ENCODE results near the gene RGS3.
"Not testable (repeated sequence)": the region's sequence is repeated elsewhere in the genome, so short reads cannot be mapped to it uniquely, and the experiment has no call there.

RGS3 gene

GRCh38 chr9:113634596-113635515, 171.3 kb downstream of the RGS3 start:
- no peak for DNase-seq (ENCODE audit: low read depth)
- TF ChIP-seq CTCF (conservative IDR thresholded peaks at IDR 0.05; ENCODE audit: control insufficient read depth, insufficient read depth, low read depth, low read length) = no peak

GRCh38 chr9:113635586-113635985, 172.1 kb downstream of the RGS3 start:
- no peak overlapping the region for H3K4me3 ChIP-seq (ENCODE audit: control insufficient read depth, low read depth, low read length)
- no peak for TF ChIP-seq CTCF (conservative IDR thresholded peaks at IDR 0.05; ENCODE audit: control insufficient read depth, insufficient read depth, low read depth, low read length)
- no peak for DNase-seq (ENCODE audit: low read depth)

More at GRCh38 chr9:113634596-113635515, 171.3 kb downstream of the RGS3 start:
- no peak overlapping the region for H3K4me3 ChIP-seq (ENCODE audit: control insufficient read depth, low read depth, low read length)

- TF ChIP-seq CTCF (conservative IDR thresholded peaks at IDR 0.05; ENCODE audit: control insufficient read depth, insufficient read depth, low read depth, low read length) = no peak
- H3K4me3 ChIP-seq (ENCODE audit: control insufficient read depth, low read depth, low read length) = no peak overlapping the region
- DNase-seq (ENCODE audit: low read depth) = no peak
Measured at GRCh38 chr9:113636165-113636564, 172.6 kb downstream of the RGS3 start.

DNA sequence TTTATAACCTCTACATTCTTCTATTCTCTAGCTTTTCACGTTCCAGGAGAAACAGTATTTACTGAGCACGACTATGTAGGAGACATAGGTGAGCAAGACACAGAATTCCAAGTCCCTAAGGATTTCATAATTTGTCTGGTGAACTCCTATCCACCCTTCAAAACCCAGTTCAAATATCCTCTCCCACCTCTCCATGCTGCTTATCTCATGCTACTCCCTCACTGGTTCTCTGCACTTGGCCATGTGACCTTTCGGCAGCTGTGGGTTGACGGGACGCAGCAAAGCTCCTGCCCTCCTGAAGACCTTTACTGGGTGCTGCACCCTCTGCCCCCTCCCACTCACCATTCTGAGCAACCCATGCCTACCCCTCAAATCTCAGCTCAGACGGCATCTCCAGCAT, 173.2 kb downstream of the RGS3 start:
- no peak overlapping the region for H3K4me3 ChIP-seq (ENCODE audit: control insufficient read depth, low read depth, low read length)
- no peak for DNase-seq (ENCODE audit: low read depth)
- TF ChIP-seq CTCF (conservative IDR thresholded peaks at IDR 0.05; ENCODE audit: control insufficient read depth, insufficient read depth, low read depth, low read length) = no peak

DNA sequence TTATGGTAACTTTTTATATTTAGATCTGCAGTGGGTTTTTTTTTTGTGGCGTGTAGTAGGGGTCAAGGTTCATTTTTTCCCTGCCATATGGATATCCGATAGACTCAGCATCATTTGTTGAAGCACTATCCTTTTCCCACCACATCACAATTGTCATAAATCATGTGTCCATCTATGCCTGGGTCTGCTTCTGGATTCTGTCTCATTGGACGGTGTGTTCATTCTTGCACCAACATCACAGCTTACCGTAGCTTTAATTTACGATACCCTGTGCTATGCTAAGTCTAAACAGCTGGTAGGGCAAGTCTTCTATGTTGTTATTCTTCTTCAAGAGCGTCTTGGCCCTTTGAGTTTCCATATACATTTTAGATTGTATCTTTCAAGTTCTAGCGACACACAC, 175.0 kb downstream of the RGS3 start:
- no peak for TF ChIP-seq CTCF (conservative IDR thresholded peaks at IDR 0.05; ENCODE audit: control insufficient read depth, insufficient read depth, low read depth, low read length)

DNA sequence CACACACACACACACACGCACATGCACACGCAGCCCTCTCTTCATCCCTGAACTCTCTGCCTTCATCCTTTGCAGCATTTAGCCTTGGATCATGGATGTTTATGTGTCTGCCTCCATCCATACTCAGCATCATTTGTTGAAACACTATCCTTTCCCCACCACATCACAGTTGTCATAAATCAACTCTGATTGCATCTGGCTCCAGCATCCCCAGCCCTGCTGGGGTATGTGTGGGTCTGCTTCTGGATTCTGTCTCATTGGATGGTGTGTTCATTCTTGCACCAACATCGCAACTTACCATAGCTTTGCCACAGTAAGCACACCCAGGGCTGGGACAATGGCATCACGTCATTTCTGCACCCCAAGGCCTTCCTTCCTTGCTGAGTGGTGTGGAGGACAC, 175.4 kb downstream of the RGS3 start:
- DNase-seq (ENCODE audit: low read depth) = no peak
- no peak overlapping the region for H3K4me3 ChIP-seq (ENCODE audit: control insufficient read depth, low read depth, low read length)
- no peak for TF ChIP-seq CTCF (conservative IDR thresholded peaks at IDR 0.05; ENCODE audit: control insufficient read depth, insufficient read depth, low read depth, low read length)

More for the DNA sequence above, 175.0 kb downstream of the RGS3 start:
- no peak for DNase-seq (ENCODE audit: low read depth)
- H3K4me3 ChIP-seq (ENCODE audit: control insufficient read depth, low read depth, low read length) = no peak overlapping the region

- H3K4me3 ChIP-seq (ENCODE audit: control insufficient read depth, low read depth, low read length); DNase-seq (ENCODE audit: low read depth): not testable (repeated sequence)
Measured at GRCh38 chr9:113639411-113639970, 176.0 kb downstream of the RGS3 start.
